ENCODE measurements around the gene GOLGA6C.

GRCh38 chr15:75213768-75214221 lies 44.3 kb upstream of the GOLGA6C start:
- TF ChIP-seq, protein P1, sequence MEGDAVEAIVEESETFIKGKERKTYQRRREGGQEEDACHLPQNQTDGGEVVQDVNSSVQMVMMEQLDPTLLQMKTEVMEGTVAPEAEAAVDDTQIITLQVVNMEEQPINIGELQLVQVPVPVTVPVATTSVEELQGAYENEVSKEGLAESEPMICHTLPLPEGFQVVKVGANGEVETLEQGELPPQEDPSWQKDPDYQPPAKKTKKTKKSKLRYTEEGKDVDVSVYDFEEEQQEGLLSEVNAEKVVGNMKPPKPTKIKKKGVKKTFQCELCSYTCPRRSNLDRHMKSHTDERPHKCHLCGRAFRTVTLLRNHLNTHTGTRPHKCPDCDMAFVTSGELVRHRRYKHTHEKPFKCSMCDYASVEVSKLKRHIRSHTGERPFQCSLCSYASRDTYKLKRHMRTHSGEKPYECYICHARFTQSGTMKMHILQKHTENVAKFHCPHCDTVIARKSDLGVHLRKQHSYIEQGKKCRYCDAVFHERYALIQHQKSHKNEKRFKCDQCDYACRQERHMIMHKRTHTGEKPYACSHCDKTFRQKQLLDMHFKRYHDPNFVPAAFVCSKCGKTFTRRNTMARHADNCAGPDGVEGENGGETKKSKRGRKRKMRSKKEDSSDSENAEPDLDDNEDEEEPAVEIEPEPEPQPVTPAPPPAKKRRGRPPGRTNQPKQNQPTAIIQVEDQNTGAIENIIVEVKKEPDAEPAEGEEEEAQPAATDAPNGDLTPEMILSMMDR (IDR thresholded peaks at IDR 0.05) = no peak
- no peak for TF ChIP-seq POLR2AphosphoS5 (IDR thresholded peaks at IDR 0.05)
